DMS153 treated with DMSO at 0.1 percent for 48 hours (cell line): ENCODE measurements around the gene ZNF358.

ENCODE experiments used
- DNase-seq: peaks from one replicate; lab custom pipeline; 2025; ENCODE audit not compliant: unreplicated experiment; lab: John Stamatoyannopoulos, UW

ZNF358 gene

GRCh38 chr19:7554990-7555864, 39.3 kb downstream of the ZNF358 start:
- no peak for DNase-seq

GRCh38 chr19:7556696-7557315, 40.9 kb downstream of the ZNF358 start:
- no peak for DNase-seq

- DNase-seq: no peak
These were observed 42.8 kb downstream of the ZNF358 start for GRCh38 chr19:7558667-7559066.

DNA sequence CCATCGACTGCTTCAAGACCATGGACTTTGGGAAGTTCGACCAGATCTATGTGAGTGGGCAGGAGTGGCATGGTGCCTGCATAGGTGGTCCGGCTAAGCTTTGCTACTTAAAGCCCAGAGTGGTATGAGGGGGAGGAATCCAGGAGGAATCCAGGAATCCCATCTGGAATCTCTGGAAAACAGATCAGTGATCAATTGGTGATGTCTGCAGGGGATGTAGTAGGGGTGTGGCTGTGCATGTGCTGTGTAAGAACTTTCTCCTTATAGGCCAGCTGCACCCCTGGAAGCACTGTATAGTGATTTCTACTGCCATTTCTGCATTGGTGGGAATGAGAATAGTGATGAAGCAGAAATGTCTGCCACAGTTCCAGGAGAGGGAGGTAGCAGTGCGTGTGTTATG, 43.2 kb downstream of the ZNF358 start:
- DNase-seq: no peak

- DNase-seq: no peak
These were observed 44.4 kb downstream of the ZNF358 start for GRCh38 chr19:7560255-7560654.

DNA sequence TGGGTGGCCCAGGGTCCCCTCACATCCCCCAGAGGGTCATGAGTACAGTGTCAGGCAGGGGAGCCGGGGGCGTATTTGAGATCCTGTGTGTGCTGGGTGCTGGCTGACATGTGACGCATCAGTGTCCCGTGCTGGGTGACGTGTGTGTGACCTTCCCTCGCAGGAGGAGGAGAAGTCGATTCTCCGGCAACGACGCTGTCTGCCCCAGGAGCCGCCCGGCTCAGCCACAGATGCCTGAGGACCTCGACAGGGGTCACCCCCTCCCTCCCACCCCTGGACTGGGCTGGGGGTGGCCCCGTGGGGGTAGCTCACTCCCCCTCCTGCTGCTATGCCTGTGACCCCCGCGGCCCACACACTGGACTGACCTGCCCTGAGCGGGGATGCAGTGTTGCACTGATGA, 45.4 kb downstream of the ZNF358 start:
- no peak for DNase-seq

DNA sequence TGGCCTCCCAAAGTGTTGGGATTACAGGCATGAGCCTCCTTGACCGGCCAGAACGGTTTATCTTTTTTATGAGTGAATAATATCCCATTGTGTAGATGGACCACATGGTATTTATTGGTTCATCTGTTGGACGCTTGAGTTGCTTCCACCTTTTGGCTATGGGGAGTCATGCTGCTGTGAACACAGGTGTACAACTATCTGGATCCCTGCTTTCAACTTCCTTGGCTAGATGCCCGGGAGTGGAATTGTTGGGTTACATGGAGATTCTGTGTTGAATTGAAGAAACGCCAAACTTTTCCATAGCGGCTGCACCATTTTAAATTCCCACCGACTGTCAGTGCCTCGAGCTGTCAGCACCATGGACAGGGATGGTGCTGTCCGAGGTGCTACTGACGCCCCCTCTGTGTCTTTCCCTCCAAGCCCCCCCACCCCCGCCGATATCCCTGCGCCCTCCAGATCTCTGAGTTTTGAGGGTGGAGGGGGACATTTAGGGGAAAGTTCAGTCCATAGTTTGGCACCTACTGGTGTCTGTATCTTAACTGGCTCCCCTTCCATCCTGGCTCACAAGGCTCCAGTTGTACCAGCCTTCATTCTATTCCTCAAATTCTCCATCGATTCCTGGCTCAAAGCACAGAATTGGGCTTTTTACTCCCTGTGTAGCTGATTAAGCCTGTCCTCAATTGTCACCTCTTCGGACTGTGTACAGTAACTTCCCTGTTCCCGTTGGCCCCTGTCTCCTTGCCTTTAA, 46.9 kb downstream of the ZNF358 start:
- DNase-seq: no peak

DNA sequence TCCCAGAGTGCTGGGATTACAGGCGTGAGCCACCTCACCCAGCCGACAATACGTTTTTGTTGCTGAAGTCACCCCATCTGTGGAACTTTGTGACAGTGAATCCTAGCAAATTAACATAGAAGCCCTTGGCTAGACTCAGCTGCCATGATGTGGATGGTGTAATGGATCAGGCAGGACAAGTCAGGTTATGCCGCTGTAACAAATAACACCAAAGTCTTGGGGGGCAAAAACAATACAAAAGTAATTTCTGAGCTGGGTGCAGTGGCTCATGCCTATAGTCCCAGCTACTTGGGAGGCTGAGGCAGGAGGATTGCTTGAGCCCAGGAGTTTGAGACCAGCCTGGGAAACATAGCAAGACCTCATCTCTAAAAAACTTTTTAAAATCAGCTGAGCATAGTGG, 49.0 kb downstream of the ZNF358 start:
- no peak for DNase-seq

GRCh38 chr19:7565332-7565731, 49.4 kb downstream of the ZNF358 start:
- DNase-seq: no peak
